SK-N-SH (cell line): Measurements from ENCODE around the gene TBPL2. TPM values are rescaled to one million over a fixed set of nuclear protein-coding genes. Genes with fewer than 3 reads are reported as not detected.

Experiments used
- CTCF ChIA-PET: fragments of 300-600, 350-600 bp; formaldehyde crosslinking; extraction: SDS; loops from one replicate; lab custom pipeline; 2021; lab: Yijun Ruan, JAX
- POLR2A ChIA-PET: fragments of 350-600 bp; sonication (Branson Sonifier 250); formaldehyde crosslinking; extraction: SDS; loops from one replicate; lab custom pipeline; 2020; ENCODE audit warnings: antibody characterized with exemption, inconsistent platforms; lab: Yijun Ruan, JAX
- DNase-seq: peaks from one replicate; pipeline ENCODE4 v3.0.0; 2012
- H2AFZ ChIP-seq: fragments of 200-600 bp; sonication (generic); 2 replicates; pipeline ENCODE4 v1.8.1; 2016; ENCODE audit warnings: antibody characterized with exemption, mild to moderate bottlenecking, low read depth
- H3F3A ChIP-seq: fragments of 200-600 bp; sonication (generic); replicated peaks from 2 replicates; pipeline ENCODE3; 2016; ENCODE audit warnings: antibody characterized with exemption, mild to moderate bottlenecking; ENCODE audit not compliant: insufficient read depth
- H3K27ac ChIP-seq, 2 experiments: fragments of 200-500 bp in 1 of 2; fragments of 200-600 bp in 1 of 2; sonication (Bioruptor generic) in 1 of 2; sonication (generic), shearing (Covaris generic) in 1 of 2; 2 replicates each; pipeline versions ENCODE4 v1.5.1 to v1.6.1; 2014 to 2016; ENCODE audit warnings: low read depth in 2 of 2, inconsistent platforms in 1 of 2, low read length in 1 of 2, mild to moderate bottlenecking in 1 of 2, mixed read lengths in 1 of 2
- H3K27me3 ChIP-seq: fragments of 200-600 bp; sonication (generic), shearing (Covaris generic); 2 replicates; pipeline ENCODE4 v1.6.1; 2016; ENCODE audit warnings: mixed run types; ENCODE audit not compliant: insufficient read depth
- H3K36me3 ChIP-seq, 2 experiments: fragments of 200-500 bp in 1 of 2; fragments of 200-600 bp in 1 of 2; sonication (Bioruptor generic) in 1 of 2; sonication (generic) in 1 of 2; replicated peaks in 1 of 2; 2 replicates each; pipeline versions ENCODE3 to v1.5.1; 2014 to 2016; ENCODE audit warnings: low read length in 1 of 2, mild to moderate bottlenecking in 1 of 2; ENCODE audit not compliant: insufficient read depth in 2 of 2, control insufficient read depth in 1 of 2
- H3K4me1 ChIP-seq, 2 experiments: fragments of 200-500 bp in 1 of 2; fragments of 200-600 bp in 1 of 2; sonication (Bioruptor generic) in 1 of 2; sonication (generic), shearing (Covaris generic) in 1 of 2; 2 replicates each; pipeline versions ENCODE4 v1.5.1 to v1.6.1; 2014 to 2016; ENCODE audit warnings: low read depth in 1 of 2, low read length in 1 of 2, mixed run types in 1 of 2; ENCODE audit not compliant: insufficient read depth in 2 of 2, control insufficient read depth in 1 of 2
- H3K4me2 ChIP-seq: fragments of 200-600 bp; sonication (generic), shearing (Covaris generic); 2 replicates; pipeline ENCODE4 v1.6.1; 2017; ENCODE audit warnings: mixed run types
- H3K4me3 ChIP-seq, 2 experiments: fragments of 200-500 bp in 1 of 2; fragments of 200-600 bp in 1 of 2; sonication (Bioruptor generic) in 1 of 2; sonication (generic), shearing (Covaris generic) in 1 of 2; 2 replicates each; pipeline versions ENCODE4 v1.5.1 to v1.8.1; 2014 to 2016; ENCODE audit warnings: low read depth in 2 of 2, inconsistent platforms in 1 of 2, low read length in 1 of 2, mild to moderate bottlenecking in 1 of 2, mixed read lengths in 1 of 2, moderate library complexity in 1 of 2
- H3K79me2 ChIP-seq: fragments of 200-600 bp; sonication (generic); 2 replicates; pipeline ENCODE4 v1.8.1; 2017; ENCODE audit warnings: mild to moderate bottlenecking; ENCODE audit not compliant: insufficient read depth
- H3K9ac ChIP-seq: fragments of 200-600 bp; sonication (generic); 2 replicates; pipeline ENCODE4 v1.6.1; 2017; ENCODE audit warnings: mixed run types
- H3K9me2 ChIP-seq: fragments of 200-600 bp; sonication (generic); 2 replicates; pipeline ENCODE4 v1.6.1; 2017; ENCODE audit warnings: mixed run types
- H3K9me3 ChIP-seq: fragments of 200-600 bp; sonication (generic); 2 replicates; pipeline ENCODE4 v1.6.1; 2017; ENCODE audit warnings: mixed run types, mild to moderate bottlenecking, moderate library complexity
- H4K20me1 ChIP-seq: fragments of 200-600 bp; sonication (generic); 2 replicates; pipeline ENCODE4 v1.6.1; 2017; ENCODE audit warnings: mild to moderate bottlenecking, mixed run types; ENCODE audit not compliant: insufficient read depth
- EZH2phosphoT487 ChIP-seq: fragments of 200-600 bp; sonication (generic); IDR thresholded peaks from 2 replicates; pipeline ENCODE4 v1.6.1; 2017; ENCODE audit warnings: low read depth, mixed run types, mild to moderate bottlenecking, antibody characterized with exemption, moderate library complexity, borderline replicate concordance
- JUND ChIP-seq: IDR thresholded peaks from 2 replicates; pipeline ENCODE4 v1.4.0; 2012
- RCOR1 ChIP-seq: fragments of 150-350 bp; IDR thresholded peaks from 2 replicates; pipeline ENCODE4 v1.6.1; 2017; ENCODE audit warnings: antibody characterized with exemption, low read length
- REST ChIP-seq: IDR thresholded peaks from 2 replicates; pipeline ENCODE4 v1.6.1; 2012; ENCODE audit warnings: mild to moderate bottlenecking, low read depth, low read length, moderate library complexity
- SIN3A ChIP-seq: IDR thresholded peaks from 2 replicates; pipeline ENCODE4 v1.6.1; 2012; ENCODE audit warnings: low read depth, mild to moderate bottlenecking, low read length, moderate library complexity, borderline replicate concordance
- SMC3 ChIP-seq: IDR thresholded peaks from 2 replicates; pipeline ENCODE4 v1.6.1; 2012; ENCODE audit warnings: low read depth, low read length, improper control_type of control experiment
- TAF1 ChIP-seq: IDR thresholded peaks from 2 replicates; pipeline ENCODE4 v1.6.1; 2012; ENCODE audit warnings: low read depth, mild to moderate bottlenecking, low read length, moderate library complexity, borderline replicate concordance
- YY1 ChIP-seq: IDR thresholded peaks from 2 replicates; pipeline ENCODE4 v1.4.0; 2012; ENCODE audit warnings: low read depth, mild to moderate bottlenecking
- WGBS: methylation state at CpG from one replicate; pipeline ENCODE4 v1.1.6; 2017; ENCODE audit warnings: low lambda C conversion rate; 5-methylcytosine and 5-hydroxymethylcytosine counted together
- polyA plus RNA-seq, 3 experiments: library from polyadenylated mRNA; depleted of rRNA; stranded (reverse); fragments of >200 nt; gene quantifications; 2 replicates each; pipeline ENCODE4 v1.2.3, GENCODE V29; 2012
- TF ChIP-seq, protein P1 (sequence below): fragments of 200-600 bp; sonication (generic); IDR thresholded peaks from 2 replicates; pipeline ENCODE4 v1.6.1; 2017; ENCODE audit warnings: antibody characterized with exemption, mild to moderate bottlenecking, moderate library complexity
- TF ChIP-seq, protein P2 (sequence below): IDR thresholded peaks from 2 replicates; pipeline ENCODE4; 2012
- TF ChIP-seq, protein P3 (sequence below): IDR thresholded peaks from 2 replicates; pipeline ENCODE4 v1.4.0; 2012; ENCODE audit warnings: low read depth, borderline replicate concordance

Gene TBPL2
- polyA plus RNA-seq, 1 of the 3 experiments (the other 2 are of a cell fraction), result not detected

- TF ChIP-seq, protein P1, sequence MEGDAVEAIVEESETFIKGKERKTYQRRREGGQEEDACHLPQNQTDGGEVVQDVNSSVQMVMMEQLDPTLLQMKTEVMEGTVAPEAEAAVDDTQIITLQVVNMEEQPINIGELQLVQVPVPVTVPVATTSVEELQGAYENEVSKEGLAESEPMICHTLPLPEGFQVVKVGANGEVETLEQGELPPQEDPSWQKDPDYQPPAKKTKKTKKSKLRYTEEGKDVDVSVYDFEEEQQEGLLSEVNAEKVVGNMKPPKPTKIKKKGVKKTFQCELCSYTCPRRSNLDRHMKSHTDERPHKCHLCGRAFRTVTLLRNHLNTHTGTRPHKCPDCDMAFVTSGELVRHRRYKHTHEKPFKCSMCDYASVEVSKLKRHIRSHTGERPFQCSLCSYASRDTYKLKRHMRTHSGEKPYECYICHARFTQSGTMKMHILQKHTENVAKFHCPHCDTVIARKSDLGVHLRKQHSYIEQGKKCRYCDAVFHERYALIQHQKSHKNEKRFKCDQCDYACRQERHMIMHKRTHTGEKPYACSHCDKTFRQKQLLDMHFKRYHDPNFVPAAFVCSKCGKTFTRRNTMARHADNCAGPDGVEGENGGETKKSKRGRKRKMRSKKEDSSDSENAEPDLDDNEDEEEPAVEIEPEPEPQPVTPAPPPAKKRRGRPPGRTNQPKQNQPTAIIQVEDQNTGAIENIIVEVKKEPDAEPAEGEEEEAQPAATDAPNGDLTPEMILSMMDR, result no peak
- TF ChIP-seq RCOR1 (no peak; the same call in 1 of the 2 replicates), SIN3A (peak; percentile 66), REST (no peak; the same call in 1 of the 2 replicates)
- TF ChIP-seq, protein P2, sequence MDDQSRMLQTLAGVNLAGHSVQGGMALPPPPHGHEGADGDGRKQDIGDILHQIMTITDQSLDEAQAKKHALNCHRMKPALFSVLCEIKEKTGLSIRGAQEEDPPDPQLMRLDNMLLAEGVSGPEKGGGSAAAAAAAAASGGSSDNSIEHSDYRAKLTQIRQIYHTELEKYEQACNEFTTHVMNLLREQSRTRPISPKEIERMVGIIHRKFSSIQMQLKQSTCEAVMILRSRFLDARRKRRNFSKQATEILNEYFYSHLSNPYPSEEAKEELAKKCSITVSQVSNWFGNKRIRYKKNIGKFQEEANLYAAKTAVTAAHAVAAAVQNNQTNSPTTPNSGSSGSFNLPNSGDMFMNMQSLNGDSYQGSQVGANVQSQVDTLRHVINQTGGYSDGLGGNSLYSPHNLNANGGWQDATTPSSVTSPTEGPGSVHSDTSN, result peak; percentile 73; the same call in 1 of the 2 replicates
These were observed 14.0 kb upstream of the TBPL2 start (continued) for GRCh38 chr14:55454264-55455002.

GRCh38 chr14:55451950-55452349 is 11.5 kb upstream of the TBPL2 start:
- no peaks in the 10 kb centered on the region for H3K9me3 ChIP-seq
- TF ChIP-seq EZH2phosphoT487 (no peak), TAF1 (no peak), YY1 (no peak), JUND (no peak), SMC3 (no peak)
- TF ChIP-seq, protein P3, sequence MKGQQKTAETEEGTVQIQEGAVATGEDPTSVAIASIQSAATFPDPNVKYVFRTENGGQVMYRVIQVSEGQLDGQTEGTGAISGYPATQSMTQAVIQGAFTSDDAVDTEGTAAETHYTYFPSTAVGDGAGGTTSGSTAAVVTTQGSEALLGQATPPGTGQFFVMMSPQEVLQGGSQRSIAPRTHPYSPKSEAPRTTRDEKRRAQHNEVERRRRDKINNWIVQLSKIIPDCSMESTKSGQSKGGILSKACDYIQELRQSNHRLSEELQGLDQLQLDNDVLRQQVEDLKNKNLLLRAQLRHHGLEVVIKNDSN, result no peak
- peaks cover 32% of the 10 kb centered on the region for H3F3A ChIP-seq
- H3K4me2 ChIP-seq, result no peak overlapping the region
- 53% methylated on average over 2 of the region's 2 CpGs for WGBS
- ChIA-PET POLR2A (no interaction called here), CTCF (no interaction called here)
- H2AFZ ChIP-seq, result no peak overlapping the region
- H3K36me3 ChIP-seq, result no peaks in the 10 kb centered on the region
- H3K9me2 ChIP-seq, result no peaks in the 10 kb centered on the region
- no peaks in the 10 kb centered on the region for H3K79me2 ChIP-seq
- no peak overlapping the region for H3K9ac ChIP-seq
- H3K4me1 ChIP-seq, result peaks cover 15 to 34% of the 10 kb centered on the region in 2 experiments
- no peak overlapping the region for H3K4me3 ChIP-seq
- H4K20me1 ChIP-seq, result no peaks in the 10 kb centered on the region
- H3K27me3 ChIP-seq, result no peaks in the 10 kb centered on the region
- no peak overlapping the region for H3K27ac ChIP-seq
- DNase-seq, result no peak
